ENCODE data around the gene RAB5IF. TPM values are rescaled to one million over a fixed set of nuclear protein-coding genes. Genes with fewer than 3 reads are reported as not detected.

The RAB5IF gene
- total and polyA plus RNA-seq, 10 of the 15 experiments (the other 5 are each of a cell fraction or from before 2014, with no cell fraction given) = 19.4 to 246 (median 92.0) TPM

GRCh38 chr20:36645998-36646397, 40.4 kb downstream of the RAB5IF start, which contains the start of gene SLA2 (continued):
- no peak for TF ChIP-seq RELB (IDR thresholded peaks at IDR 0.05; ENCODE audit: low read depth)
- TF ChIP-seq FOXM1 (IDR thresholded peaks at IDR 0.05; ENCODE audit: low read depth, low read length) = no peak
- no peak for TF ChIP-seq RELA (IDR thresholded peaks at IDR 0.05; ENCODE audit: borderline replicate concordance, partially characterized antibody)
- TF ChIP-seq ZZZ3 (IDR thresholded peaks at IDR 0.05; ENCODE audit: control insufficient read depth, insufficient read length, low read depth) = no peak
- no peak for TF ChIP-seq E2F4 (IDR thresholded peaks at IDR 0.05; ENCODE audit: low read depth, low read length)
- TF ChIP-seq CUX1 (IDR thresholded peaks at IDR 0.05; ENCODE audit: insufficient replicate concordance, low read depth, low read length) = no peak
- no peak for TF ChIP-seq MEF2A (IDR thresholded peaks at IDR 0.05; ENCODE audit: insufficient read depth, low read depth, low read length)
- TF ChIP-seq IKZF1 (conservative IDR thresholded peaks at IDR 0.05) = peak; percentile 46
- TF ChIP-seq NBN (IDR thresholded peaks at IDR 0.05) = no peak
- TF ChIP-seq NRF1 (conservative IDR thresholded peaks at IDR 0.05; ENCODE audit: low read depth, low read length) = no peak
- TF ChIP-seq HDAC6 (IDR thresholded peaks at IDR 0.05; ENCODE audit: unreplicated experiment) = no peak
- TF ChIP-seq CREB1 (IDR thresholded peaks at IDR 0.05; ENCODE audit: low read depth) = peak; percentile 51; the same call in 1 of the 2 replicates
- 0 out of 2 replicates have a peak, but pooled peaks have one; percentile 21 for TF ChIP-seq CREM (IDR thresholded peaks at IDR 0.05; ENCODE audit: low read depth)
- no peak for TF ChIP-seq SUZ12 (IDR thresholded peaks at IDR 0.05; ENCODE audit: unreplicated experiment)

Measured in GM12878 (cell line).